Stimulated activated effector memory CD8-positive, alpha-beta T cell treated with anti-CD3 and anti-CD28 coated beads, Interleukin-12 subunit alpha, Interleukin-12 subunit beta, amount 100 ng/mL, for 72 hours (primary cell): ENCODE data around the gene CHMP2B.
"Not testable (repeated sequence)": the region's sequence is repeated elsewhere in the genome, so short reads cannot be mapped to it uniquely, and the experiment has no call there.

ENCODE experiments used
- ATAC-seq: fragments of 150-1000 bp; cut with Tn5 transposase; 2 replicates; pipeline ENCODE4 v1.10.0; 2021
- DNase-seq, 2 donors: peaks; one replicate each; pipeline ENCODE4 v3.0.0; 2021 to 2022; ENCODE audit warnings: low spot score in 2 of 2
- H3K27ac Mint-ChIP-seq: one replicate; pipeline ENCODE4 v1.8.0; 2022; ENCODE audit warnings: mild to moderate bottlenecking, mixed read lengths
- H3K36me3 Mint-ChIP-seq: one replicate; pipeline ENCODE4 v1.8.0; 2022; ENCODE audit warnings: mild to moderate bottlenecking, mixed read lengths
- H3K4me1 Mint-ChIP-seq: one replicate; pipeline ENCODE4 v1.8.0; 2022; ENCODE audit warnings: mixed read lengths
- H3K4me3 Mint-ChIP-seq: one replicate; pipeline ENCODE4 v1.8.0; 2022; ENCODE audit warnings: mild to moderate bottlenecking, mixed read lengths
- H3K9me3 Mint-ChIP-seq: one replicate; pipeline ENCODE4 v1.8.0; 2022; ENCODE audit warnings: mixed read lengths

Gene CHMP2B

GRCh38 chr3:87207460-87207859, 19.6 kb upstream of the CHMP2B start:
- no peak for DNase-seq
- ATAC-seq: no peak
- Mint-ChIP-seq H3K36me3 (no peaks in the 10 kb centered on the region), H3K9me3 (no peaks in the 10 kb centered on the region), H3K4me3 (no peak overlapping the region), H3K27ac (no peak overlapping the region), H3K4me1 (no peaks in the 10 kb centered on the region)

- Mint-ChIP-seq H3K4me3 (no peak overlapping the region), H3K4me1 (no peaks in the 10 kb centered on the region), H3K27ac (no peak overlapping the region), H3K9me3 (no peaks in the 10 kb centered on the region), H3K36me3 (no peaks in the 10 kb centered on the region)
- ATAC-seq: no peak
- no peak for DNase-seq
Measured at GRCh38 chr3:87209111-87209510, 18.0 kb upstream of the CHMP2B start.

GRCh38 chr3:87218560-87218959, 8.5 kb upstream of the CHMP2B start:
- Mint-ChIP-seq H3K9me3 (peaks cover 3% of the 10 kb centered on the region), H3K4me3 (no peak overlapping the region), H3K36me3 (no peaks in the 10 kb centered on the region), H3K4me1 (no peaks in the 10 kb centered on the region), H3K27ac (no peak overlapping the region)
- DNase-seq: no peak
- ATAC-seq: no peak

- ATAC-seq (no peak), DNase-seq (no peak)
- H3K4me3 Mint-ChIP-seq: no peak overlapping the region
- no peaks in the 10 kb centered on the region for H3K36me3 Mint-ChIP-seq
- H3K9me3 Mint-ChIP-seq: peaks cover 3% of the 10 kb centered on the region
- no peaks in the 10 kb centered on the region for H3K4me1 Mint-ChIP-seq
- no peak overlapping the region for H3K27ac Mint-ChIP-seq
Measured at GRCh38 chr3:87219611-87220010, 7.5 kb upstream of the CHMP2B start.

- no peak for ATAC-seq
- Mint-ChIP-seq H3K9me3 (peaks cover 3% of the 10 kb centered on the region), H3K4me3 (no peak overlapping the region), H3K4me1 (peaks cover 17% of the 10 kb centered on the region), H3K36me3 (peaks cover 13% of the 10 kb centered on the region), H3K27ac (no peak overlapping the region)
- no peak for DNase-seq
Measured at GRCh38 chr3:87225659-87226058, 1.4 kb upstream of the CHMP2B start.

GRCh38 chr3:87227835-87228144, 681 bp downstream of the CHMP2B start:
- Mint-ChIP-seq H3K4me1 (peaks cover 30% of the 10 kb centered on the region), H3K27ac (peak overlapping the region; percentile 99), H3K4me3 (peak overlapping the region; percentile 99), H3K36me3 (peaks cover 13% of the 10 kb centered on the region), H3K9me3 (peaks cover 3% of the 10 kb centered on the region)
- ATAC-seq (no peak), DNase-seq (no peak)

GRCh38 chr3:87228316-87228715, 1.2 kb downstream of the CHMP2B start:
- no peaks in the 10 kb centered on the region for H3K9me3 Mint-ChIP-seq
- H3K4me1 Mint-ChIP-seq: peaks cover 35% of the 10 kb centered on the region
- no peak for DNase-seq
- H3K36me3 Mint-ChIP-seq: peaks cover 13% of the 10 kb centered on the region
- H3K27ac Mint-ChIP-seq: no peak overlapping the region
- ATAC-seq: no peak
- peak overlapping the region; percentile 99 for H3K4me3 Mint-ChIP-seq

GRCh38 chr3:87229113-87229512, 2.0 kb downstream of the CHMP2B start:
- DNase-seq (no peak), ATAC-seq (no peak)
- no peaks in the 10 kb centered on the region for H3K9me3 Mint-ChIP-seq
- H3K36me3 Mint-ChIP-seq: peaks cover 13% of the 10 kb centered on the region
- H3K4me3 Mint-ChIP-seq: peak overlapping the region; percentile 99
- H3K27ac Mint-ChIP-seq: no peak overlapping the region
- H3K4me1 Mint-ChIP-seq: peaks cover 37% of the 10 kb centered on the region

- Mint-ChIP-seq H3K27ac (no peak overlapping the region), H3K4me1 (peaks cover 29% of the 10 kb centered on the region), H3K36me3 (no peaks in the 10 kb centered on the region), H3K9me3 (no peaks in the 10 kb centered on the region), H3K4me3 (no peak overlapping the region)
- ATAC-seq (no peak), DNase-seq (no peak)
Measured at GRCh38 chr3:87233805-87234204, 6.7 kb downstream of the CHMP2B start.

GRCh38 chr3:87236093-87236492, 9.0 kb downstream of the CHMP2B start:
- H3K9me3 Mint-ChIP-seq: no peaks in the 10 kb centered on the region
- ATAC-seq (no peak), DNase-seq (no peak)
- no peak overlapping the region for H3K4me3 Mint-ChIP-seq
- H3K27ac Mint-ChIP-seq: no peak overlapping the region
- H3K36me3 Mint-ChIP-seq: peaks cover 9% of the 10 kb centered on the region
- H3K4me1 Mint-ChIP-seq: peaks cover 17% of the 10 kb centered on the region

GRCh38 chr3:87246662-87247429, 19.7 kb downstream of the CHMP2B start:
- peaks cover 5% of the 10 kb centered on the region for H3K4me1 Mint-ChIP-seq
- peaks cover 49% of the 10 kb centered on the region for H3K36me3 Mint-ChIP-seq
- DNase-seq: no peak
- H3K4me3 Mint-ChIP-seq: no peak overlapping the region
- peak; percentile 65 for ATAC-seq
- H3K9me3 Mint-ChIP-seq: no peaks in the 10 kb centered on the region
- H3K27ac Mint-ChIP-seq: no peak overlapping the region

- ATAC-seq: peak; percentile 37
- no peak overlapping the region for H3K27ac Mint-ChIP-seq
- H3K4me3 Mint-ChIP-seq: no peak overlapping the region
- DNase-seq: no peak
- H3K9me3 Mint-ChIP-seq: no peaks in the 10 kb centered on the region
- peaks cover 5% of the 10 kb centered on the region for H3K4me1 Mint-ChIP-seq
- peaks cover 49% of the 10 kb centered on the region for H3K36me3 Mint-ChIP-seq
Measured at GRCh38 chr3:87247430-87247773, 20.3 kb downstream of the CHMP2B start.

GRCh38 chr3:87248231-87248630, 21.1 kb downstream of the CHMP2B start:
- H3K27ac Mint-ChIP-seq, H3K4me3 Mint-ChIP-seq, DNase-seq, H3K4me1 Mint-ChIP-seq, H3K9me3 Mint-ChIP-seq, ATAC-seq: not testable (repeated sequence)
- H3K36me3 Mint-ChIP-seq: peaks cover 52% of the 10 kb centered on the region

- ATAC-seq: no peak
- Mint-ChIP-seq H3K36me3 (peaks cover 58% of the 10 kb centered on the region), H3K27ac (no peak overlapping the region), H3K4me1 (peaks cover 5% of the 10 kb centered on the region), H3K4me3 (no peak overlapping the region), H3K9me3 (no peaks in the 10 kb centered on the region)
- DNase-seq: no peak
Measured at GRCh38 chr3:87248831-87249230, 21.7 kb downstream of the CHMP2B start.

- Mint-ChIP-seq H3K27ac (no peak overlapping the region), H3K36me3 (peaks cover 68% of the 10 kb centered on the region), H3K4me3 (no peak overlapping the region), H3K4me1 (peaks cover 5% of the 10 kb centered on the region), H3K9me3 (no peaks in the 10 kb centered on the region)
- peak; percentile 53 for ATAC-seq
- no peak for DNase-seq
Measured at GRCh38 chr3:87250009-87250408, 22.9 kb downstream of the CHMP2B start.

- Mint-ChIP-seq H3K4me1 (no peaks in the 10 kb centered on the region), H3K27ac (no peak overlapping the region), H3K9me3 (no peaks in the 10 kb centered on the region), H3K4me3 (no peak overlapping the region), H3K36me3 (peaks cover 6% of the 10 kb centered on the region)
- DNase-seq (peak; percentile 15 to 54), ATAC-seq (peak; percentile 43)
Measured at GRCh38 chr3:87260270-87260669, 33.2 kb downstream of the CHMP2B start.

- ATAC-seq (no peak), DNase-seq (no peak)
- H3K4me3 Mint-ChIP-seq: no peak overlapping the region
- no peaks in the 10 kb centered on the region for H3K4me1 Mint-ChIP-seq
- no peaks in the 10 kb centered on the region for H3K36me3 Mint-ChIP-seq
- no peak overlapping the region for H3K27ac Mint-ChIP-seq
- no peaks in the 10 kb centered on the region for H3K9me3 Mint-ChIP-seq
Measured at GRCh38 chr3:87261925-87262324, 34.8 kb downstream of the CHMP2B start.
